Trophoblast cell (in vitro differentiated cells and primary cell): Measurements from ENCODE around the gene RAB22A.

Experiments used
- DNase-seq, 2 donors: peaks; one replicate each; pipeline ENCODE4 v3.0.0-alpha.2; 2016
- H2AFZ ChIP-seq: 2 replicates; pipeline ENCODE4 v1.6.1; 2013; ENCODE audit warnings: low read length, moderate library complexity, mild to moderate bottlenecking; ENCODE audit not compliant: insufficient read depth, poor library complexity
- H2AK5ac ChIP-seq: 2 replicates; pipeline ENCODE4 v1.6.1; 2013; ENCODE audit warnings: mild to moderate bottlenecking, low read length
- H2BK120ac ChIP-seq: 2 replicates; pipeline ENCODE4 v1.6.1; 2013; ENCODE audit warnings: low read length, mild to moderate bottlenecking, moderate library complexity; ENCODE audit not compliant: insufficient read depth, poor library complexity
- H2BK12ac ChIP-seq: 2 replicates; pipeline ENCODE4 v1.6.1; 2013; ENCODE audit warnings: mild to moderate bottlenecking, low read length, moderate library complexity
- H2BK5ac ChIP-seq: 2 replicates; pipeline ENCODE4 v1.6.1; 2013; ENCODE audit warnings: low read length, low read depth, moderate library complexity, mild to moderate bottlenecking; ENCODE audit not compliant: poor library complexity
- H3K14ac ChIP-seq: 2 replicates; pipeline ENCODE4 v1.6.1; 2013; ENCODE audit warnings: mild to moderate bottlenecking, low read length
- H3K18ac ChIP-seq: 2 replicates; pipeline ENCODE4 v1.6.1; 2013; ENCODE audit warnings: mild to moderate bottlenecking, low read length
- H3K23ac ChIP-seq: 2 replicates; pipeline ENCODE4 v1.6.1; 2013; ENCODE audit warnings: low read length
- H3K27ac ChIP-seq: 2 replicates; pipeline ENCODE4 v1.5.1; 2013; ENCODE audit warnings: low read depth, mild to moderate bottlenecking, inconsistent platforms, low read length, moderate library complexity
- H3K27me3 ChIP-seq: 2 replicates; pipeline ENCODE4 v1.6.1; 2013; ENCODE audit warnings: inconsistent platforms, mild to moderate bottlenecking, low read length, moderate library complexity; ENCODE audit not compliant: insufficient read depth
- H3K36me3 ChIP-seq, 2 experiments: 1 replicate in 1 of 2; 2 replicates in 1 of 2; pipeline ENCODE4 v1.6.1; 2013; ENCODE audit warnings: low read length in 2 of 2, mild to moderate bottlenecking in 2 of 2, moderate library complexity in 1 of 2; ENCODE audit not compliant: insufficient read depth in 2 of 2, control insufficient read depth in 1 of 2
- H3K4ac ChIP-seq: 2 replicates; pipeline ENCODE4 v1.6.1; 2013; ENCODE audit warnings: low read depth, mild to moderate bottlenecking, low read length, moderate library complexity
- H3K4me1 ChIP-seq, 2 experiments: 1 replicate in 1 of 2; 2 replicates in 1 of 2; pipeline ENCODE4 v1.6.1; 2013; ENCODE audit warnings: low read length in 2 of 2, mild to moderate bottlenecking in 2 of 2, moderate library complexity in 1 of 2; ENCODE audit not compliant: insufficient read depth in 2 of 2, control insufficient read depth in 1 of 2
- H3K4me2 ChIP-seq: 2 replicates; pipeline ENCODE4 v1.6.1; 2013; ENCODE audit warnings: inconsistent platforms, mild to moderate bottlenecking, low read length, moderate library complexity
- H3K4me3 ChIP-seq: 2 replicates; pipeline ENCODE4 v1.5.1; 2013; ENCODE audit warnings: mild to moderate bottlenecking, low read depth, low read length, inconsistent platforms
- H3K79me1 ChIP-seq: one replicate; pipeline ENCODE4 v1.6.1; 2013; ENCODE audit warnings: low read length
- H3K79me2 ChIP-seq: 2 replicates; pipeline ENCODE4 v1.6.1; 2013; ENCODE audit warnings: low read length, mild to moderate bottlenecking; ENCODE audit not compliant: control insufficient read depth, insufficient read depth, poor library complexity
- H3K9ac ChIP-seq: 2 replicates; pipeline ENCODE4 v1.6.1; 2013; ENCODE audit warnings: mild to moderate bottlenecking, low read length
- H3K9me3 ChIP-seq: 2 replicates; pipeline ENCODE4 v1.6.1; 2013; ENCODE audit warnings: low read depth, mild to moderate bottlenecking, control low read depth, inconsistent platforms, low read length; ENCODE audit not compliant: insufficient read depth
- H4K12ac ChIP-seq: 2 replicates; pipeline ENCODE4 v1.6.1; 2013; ENCODE audit warnings: low read depth, mild to moderate bottlenecking, low read length, moderate library complexity
- H4K8ac ChIP-seq: 2 replicates; pipeline ENCODE4 v1.6.1; 2013; ENCODE audit warnings: low read depth, mild to moderate bottlenecking, low read length, moderate library complexity
- H4K91ac ChIP-seq: one replicate; pipeline ENCODE4 v1.6.1; 2013; ENCODE audit warnings: low read depth, mild to moderate bottlenecking, low read length, moderate library complexity
- WGBS: extraction: QIAGEN DNeasy Blood & Tissue Kit; methylation state at CpG from one replicate; pipeline ENCODE4 v1.1.7; 2013; ENCODE audit warnings: missing lambda C conversion rate; ENCODE audit not compliant: insufficient read length, insufficient coverage; ENCODE audit errors: extremely low coverage; 5-methylcytosine and 5-hydroxymethylcytosine counted together

The RAB22A gene

GRCh38 chr20:58331961-58332551 lies 22.5 kb downstream of the RAB22A start:
- Histone ChIP-seq H3K4me2 (no peak overlapping the region), H2BK120ac (no peak overlapping the region), H2BK12ac (no peak overlapping the region), H3K9ac (no peak overlapping the region), H2AFZ (no peak overlapping the region), H3K79me2 (no peaks in the 10 kb centered on the region), H3K23ac (no peak overlapping the region), H3K18ac (no peak overlapping the region), H3K27ac (no peak overlapping the region), H3K79me1 (no peaks in the 10 kb centered on the region), H4K91ac (no peak overlapping the region), H3K36me3 (no peaks in the 10 kb centered on the region), H2BK5ac (no peak overlapping the region), H3K4me3 (no peak overlapping the region), H3K4me1 (no peaks in the 10 kb centered on the region), H4K8ac (no peak overlapping the region), H4K12ac (no peak overlapping the region), H3K9me3 (no peaks in the 10 kb centered on the region), H2AK5ac (no peak overlapping the region), H3K4ac (no peak overlapping the region), H3K14ac (no peak overlapping the region), H3K27me3 (no peaks in the 10 kb centered on the region)
- DNase-seq, result no peak
- no CpG with 5 or more reads among the region's 3 CpGs for WGBS

GRCh38 chr20:58339741-58340140 lies 30.2 kb downstream of the RAB22A start:
- Histone ChIP-seq H2AK5ac (no peak overlapping the region), H4K12ac (no peak overlapping the region), H3K14ac (no peak overlapping the region)

DNA sequence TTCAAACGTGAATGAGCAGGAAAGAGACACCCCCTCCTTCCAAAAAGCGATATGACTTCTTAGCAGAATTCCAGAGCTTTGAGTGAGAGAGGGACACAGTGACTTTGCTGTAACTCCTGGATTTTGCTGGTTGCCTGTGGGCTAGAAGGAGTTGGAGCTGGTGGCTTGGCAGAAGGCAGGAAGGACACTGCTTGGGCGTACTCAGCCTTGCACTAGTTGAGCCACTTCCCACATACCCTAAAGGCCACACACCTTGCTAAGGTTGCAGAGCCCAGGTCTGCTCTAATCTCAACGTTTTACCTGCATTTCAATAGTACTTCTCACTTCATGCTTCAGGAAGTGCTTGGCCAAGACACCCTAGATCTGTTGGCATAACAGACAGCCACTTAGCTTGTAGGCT lies 30.6 kb downstream of the RAB22A start:
- Histone ChIP-seq H3K4me3 (no peak overlapping the region), H3K14ac (no peak overlapping the region), H3K27ac (no peak overlapping the region), H2BK5ac (no peak overlapping the region), H2AK5ac (no peak overlapping the region), H3K4me2 (no peak overlapping the region), H3K36me3 (peaks cover 0 to 2% of the 10 kb centered on the region in 2 experiments), H3K18ac (peak overlapping the region; percentile 63), H2BK12ac (no peak overlapping the region), H4K91ac (no peak overlapping the region), H3K27me3 (no peaks in the 10 kb centered on the region), H3K4ac (peak overlapping the region; percentile 12), H3K9me3 (no peaks in the 10 kb centered on the region), H2AFZ (no peak overlapping the region), H2BK120ac (no peak overlapping the region), H3K79me1 (no peaks in the 10 kb centered on the region), H3K4me1 (peaks cover 7 to 9% of the 10 kb centered on the region in 2 experiments), H3K79me2 (no peaks in the 10 kb centered on the region), H4K12ac (no peak overlapping the region), H3K9ac (no peak overlapping the region), H3K23ac (no peak overlapping the region), H4K8ac (no peak overlapping the region)
- DNase-seq, result peak; percentile 71 to 74
- no CpG with 5 or more reads among the region's 4 CpGs for WGBS

More at GRCh38 chr20:58339741-58340140, 30.2 kb downstream of the RAB22A start:
- no peak overlapping the region for H3K18ac ChIP-seq
- peaks cover 0 to 2% of the 10 kb centered on the region in 2 experiments for H3K36me3 ChIP-seq
- H4K8ac ChIP-seq, result no peak overlapping the region
- DNase-seq, result peak; percentile 74 to 75
- no CpG with 5 or more reads among the region's 6 CpGs for WGBS
- H3K79me2 ChIP-seq, result no peaks in the 10 kb centered on the region
- H2BK12ac ChIP-seq, result no peak overlapping the region
- H3K4me1 ChIP-seq, result peaks cover 7 to 9% of the 10 kb centered on the region in 2 experiments
- H3K27ac ChIP-seq, result no peak overlapping the region
- no peak overlapping the region for H3K4me2 ChIP-seq
- no peak overlapping the region for H3K23ac ChIP-seq
- no peaks in the 10 kb centered on the region for H3K27me3 ChIP-seq
- H3K4me3 ChIP-seq, result no peak overlapping the region
- H2BK5ac ChIP-seq, result no peak overlapping the region
- no peaks in the 10 kb centered on the region for H3K9me3 ChIP-seq
- H3K9ac ChIP-seq, result no peak overlapping the region
- no peak overlapping the region for H3K4ac ChIP-seq
- no peak overlapping the region for H4K91ac ChIP-seq
- no peak overlapping the region for H2AFZ ChIP-seq
- no peaks in the 10 kb centered on the region for H3K79me1 ChIP-seq
- no peak overlapping the region for H2BK120ac ChIP-seq

GRCh38 chr20:58340853-58341252 lies 31.3 kb downstream of the RAB22A start:
- H3K14ac ChIP-seq, result no peak overlapping the region
- H4K12ac ChIP-seq, result no peak overlapping the region
- H3K36me3 ChIP-seq, result peaks cover 7 to 9% of the 10 kb centered on the region in 2 experiments
- no peak overlapping the region for H2BK12ac ChIP-seq
- no peak overlapping the region for H3K18ac ChIP-seq
- no peak overlapping the region for H2BK120ac ChIP-seq
- peaks cover 3% of the 10 kb centered on the region for H3K9me3 ChIP-seq
- no peaks in the 10 kb centered on the region for H3K79me1 ChIP-seq
- no CpG with 5 or more reads among the region's 2 CpGs for WGBS
- no peak overlapping the region for H4K91ac ChIP-seq
- DNase-seq, result no peak
- no peaks in the 10 kb centered on the region for H3K79me2 ChIP-seq
- no peak overlapping the region for H2AFZ ChIP-seq
- H3K27ac ChIP-seq, result no peak overlapping the region
- H3K23ac ChIP-seq, result no peak overlapping the region
- no peak overlapping the region for H3K9ac ChIP-seq
- no peaks in the 10 kb centered on the region for H3K27me3 ChIP-seq
- no peak overlapping the region for H3K4me2 ChIP-seq
- no peak overlapping the region for H2BK5ac ChIP-seq
- peaks cover 7 to 9% of the 10 kb centered on the region in 2 experiments for H3K4me1 ChIP-seq
- H3K4me3 ChIP-seq, result no peak overlapping the region
- no peak overlapping the region for H3K4ac ChIP-seq
- H4K8ac ChIP-seq, result no peak overlapping the region
- H2AK5ac ChIP-seq, result no peak overlapping the region
